HFFc6 (cell line): ENCODE data around the gene EARS2. TPM values are rescaled to one million over a fixed set of nuclear protein-coding genes. Genes with fewer than 3 reads are reported as not detected.

Experiments
- DNase-seq: peaks from one replicate; pipeline ENCODE4 v3.0.0-alpha.2; 2018
- H3K27ac Mint-ChIP-seq: 2 replicates; pipeline ENCODE4 v1.8.0; 2020; ENCODE audit warnings: mild to moderate bottlenecking, mixed read lengths
- H3K27me3 Mint-ChIP-seq: 2 replicates; pipeline ENCODE4 v1.8.0; 2021; ENCODE audit warnings: mild to moderate bottlenecking, moderate library complexity, mixed read lengths; ENCODE audit not compliant: insufficient read depth
- H3K36me3 Mint-ChIP-seq: 2 replicates; pipeline ENCODE4 v1.8.0; 2021; ENCODE audit warnings: low read depth, mixed read lengths
- H3K4me1 Mint-ChIP-seq: 2 replicates; pipeline ENCODE4 v1.8.0; 2020; ENCODE audit warnings: low read depth, mixed read lengths
- H3K4me3 Mint-ChIP-seq: 2 replicates; pipeline ENCODE4 v1.8.0; 2020; ENCODE audit warnings: mild to moderate bottlenecking, moderate library complexity, mixed read lengths
- H3K9me3 Mint-ChIP-seq: 2 replicates; pipeline ENCODE4 v1.8.0; 2020; ENCODE audit warnings: mild to moderate bottlenecking, mixed read lengths
- total RNA-seq, 6 experiments: library from RNA; stranded (reverse); fragmentation: NEBNext Ultra II Directional; extraction: Animal tissue kit (Norgen Biotek cat#: 25700); gene quantifications; 2 replicates in 1 of 6; 3 replicates in 5 of 6; pipeline ENCODE4 v1.2.3, GENCODE V29; 2021
- TF ChIP-seq, protein P1 (sequence below): fragments of 200-600 bp; sonication (generic); IDR thresholded peaks from 2 replicates; pipeline ENCODE4 v1.5.0; 2021; ENCODE audit warnings: antibody characterized with exemption, mild to moderate bottlenecking

EARS2 gene
- total RNA-seq, 6 experiments from 2014 or later, result 22.1 to 30.8 (median 27.0) TPM

DNA sequence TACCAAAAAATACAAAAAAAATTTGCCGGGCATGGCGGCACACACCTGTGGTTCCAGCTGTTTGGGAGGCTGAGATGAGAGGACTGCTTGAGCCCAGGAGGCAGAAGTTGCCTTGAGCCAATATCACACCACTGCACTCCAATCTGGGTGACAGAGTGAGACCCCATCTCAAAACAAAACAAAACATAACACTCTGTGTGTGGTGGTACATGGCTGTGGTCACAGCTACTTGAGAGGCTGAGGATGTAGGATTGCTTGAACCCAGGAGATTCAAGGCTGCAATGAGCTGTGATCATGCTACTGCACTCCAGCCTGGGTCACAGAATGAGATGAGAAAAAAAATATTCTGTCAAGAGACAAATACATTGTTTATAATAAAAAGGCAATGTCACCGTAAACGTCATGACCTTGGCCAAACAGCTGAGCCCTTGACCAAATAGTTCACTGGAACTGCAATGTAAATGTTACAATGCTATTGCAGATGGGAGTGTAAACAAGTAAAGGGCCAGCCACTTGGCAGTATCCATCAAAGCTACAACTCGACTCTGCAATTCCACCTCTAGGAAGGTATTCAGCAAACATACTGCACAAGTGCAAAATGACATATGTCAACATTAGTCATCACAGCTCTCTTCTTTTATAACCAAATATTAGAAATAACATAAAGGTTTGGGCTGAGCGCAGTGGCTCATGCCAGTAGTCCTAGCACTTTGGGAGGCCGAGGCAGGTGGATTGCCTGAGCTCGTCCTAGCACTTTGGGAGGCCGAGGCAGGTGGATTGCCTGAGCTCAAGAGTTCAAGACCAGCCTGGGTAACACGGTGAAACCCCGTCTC lies 16.9 kb downstream of the EARS2 start:
- Mint-ChIP-seq H3K27me3 (no peaks in the 10 kb centered on the region; the same call in 1 of the 2 replicates), H3K4me1 (peaks cover 31% of the 10 kb centered on the region), H3K27ac (peak overlapping the region; percentile 26; the same call in 1 of the 2 replicates), H3K4me3 (no peak overlapping the region), H3K9me3 (no peaks in the 10 kb centered on the region), H3K36me3 (peaks cover 12% of the 10 kb centered on the region; the same call in 1 of the 2 replicates)
- DNase-seq, result no peak
- TF ChIP-seq, protein P1, sequence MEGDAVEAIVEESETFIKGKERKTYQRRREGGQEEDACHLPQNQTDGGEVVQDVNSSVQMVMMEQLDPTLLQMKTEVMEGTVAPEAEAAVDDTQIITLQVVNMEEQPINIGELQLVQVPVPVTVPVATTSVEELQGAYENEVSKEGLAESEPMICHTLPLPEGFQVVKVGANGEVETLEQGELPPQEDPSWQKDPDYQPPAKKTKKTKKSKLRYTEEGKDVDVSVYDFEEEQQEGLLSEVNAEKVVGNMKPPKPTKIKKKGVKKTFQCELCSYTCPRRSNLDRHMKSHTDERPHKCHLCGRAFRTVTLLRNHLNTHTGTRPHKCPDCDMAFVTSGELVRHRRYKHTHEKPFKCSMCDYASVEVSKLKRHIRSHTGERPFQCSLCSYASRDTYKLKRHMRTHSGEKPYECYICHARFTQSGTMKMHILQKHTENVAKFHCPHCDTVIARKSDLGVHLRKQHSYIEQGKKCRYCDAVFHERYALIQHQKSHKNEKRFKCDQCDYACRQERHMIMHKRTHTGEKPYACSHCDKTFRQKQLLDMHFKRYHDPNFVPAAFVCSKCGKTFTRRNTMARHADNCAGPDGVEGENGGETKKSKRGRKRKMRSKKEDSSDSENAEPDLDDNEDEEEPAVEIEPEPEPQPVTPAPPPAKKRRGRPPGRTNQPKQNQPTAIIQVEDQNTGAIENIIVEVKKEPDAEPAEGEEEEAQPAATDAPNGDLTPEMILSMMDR, result no peak

DNA sequence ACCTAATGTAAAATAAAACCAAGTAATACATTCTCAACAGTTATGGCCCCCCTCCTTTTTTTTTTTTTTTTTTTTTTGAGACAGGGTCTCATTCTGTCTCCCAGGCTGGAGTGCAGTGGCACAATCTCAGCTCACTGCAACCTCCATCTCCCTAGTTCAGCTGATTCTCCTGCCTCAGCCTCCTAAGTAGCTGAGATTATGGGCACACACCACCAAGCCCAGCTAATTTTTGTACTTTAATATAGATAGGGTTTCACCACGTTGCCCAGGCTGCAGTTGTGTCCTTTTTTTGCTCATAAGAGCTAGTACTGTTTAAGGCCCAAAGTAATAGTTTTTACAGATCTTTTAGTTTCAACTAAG lies 18.3 kb downstream of the EARS2 start:
- H3K4me1 Mint-ChIP-seq, result peaks cover 31% of the 10 kb centered on the region
- H3K4me3 Mint-ChIP-seq, result no peak overlapping the region
- TF ChIP-seq, protein P1, result no peak
- no peaks in the 10 kb centered on the region for H3K9me3 Mint-ChIP-seq
- H3K27ac Mint-ChIP-seq, result peak overlapping the region; percentile 89
- peaks cover 16% of the 10 kb centered on the region; the same call in 1 of the 2 replicates for H3K36me3 Mint-ChIP-seq
- H3K27me3 Mint-ChIP-seq, result no peaks in the 10 kb centered on the region; the same call in 1 of the 2 replicates
- DNase-seq, result no peak

DNA sequence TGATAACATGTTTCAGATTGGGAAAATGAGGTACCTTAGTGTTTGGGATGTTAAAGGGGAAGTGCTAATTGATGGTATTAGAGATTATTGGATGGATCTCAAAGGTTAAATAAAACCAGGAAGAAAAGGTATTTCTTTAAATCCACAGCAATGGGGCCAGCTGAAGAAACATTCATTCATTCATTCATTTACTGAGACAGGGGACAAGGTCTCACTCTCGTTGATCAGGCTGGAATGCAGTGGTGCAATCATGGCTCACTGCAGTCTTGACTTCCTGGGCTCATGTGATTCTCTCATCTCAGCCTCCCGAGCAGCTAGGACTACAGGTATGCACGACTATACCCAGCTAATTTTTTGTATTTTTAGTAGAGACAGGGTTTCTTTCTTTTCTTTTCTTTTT lies 19.8 kb downstream of the EARS2 start:
- Mint-ChIP-seq H3K9me3 (no peaks in the 10 kb centered on the region), H3K27me3 (no peaks in the 10 kb centered on the region; the same call in 1 of the 2 replicates), H3K36me3 (peaks cover 16% of the 10 kb centered on the region; the same call in 1 of the 2 replicates), H3K27ac (peak overlapping the region; percentile 40), H3K4me1 (peaks cover 31% of the 10 kb centered on the region), H3K4me3 (no peak overlapping the region)
- no peak for DNase-seq
- TF ChIP-seq, protein P1, result no peak

DNA sequence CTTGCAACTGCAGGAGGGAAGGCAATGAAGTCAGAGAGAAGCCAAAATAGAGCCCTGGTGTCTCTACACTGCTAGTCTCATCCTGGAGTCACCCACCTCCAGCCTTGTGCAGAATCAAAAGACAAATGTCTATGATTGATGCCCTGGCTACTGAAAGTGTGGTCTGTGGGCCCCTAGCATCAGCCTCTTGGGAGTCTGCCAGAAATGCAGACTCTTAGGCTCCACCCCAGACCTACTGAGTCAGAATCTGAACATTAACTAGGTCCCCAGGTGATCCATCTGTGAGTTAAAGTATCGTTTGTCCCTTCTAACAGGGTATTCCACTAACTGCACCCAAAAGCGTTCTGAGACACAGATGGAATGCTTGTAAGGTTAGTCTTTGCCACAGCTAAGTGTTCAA lies 21.2 kb downstream of the EARS2 start:
- DNase-seq, result no peak
- TF ChIP-seq, protein P1, result no peak
- H3K27ac Mint-ChIP-seq, result no peak overlapping the region; the same call in 1 of the 2 replicates
- peaks cover 12% of the 10 kb centered on the region; the same call in 1 of the 2 replicates for H3K36me3 Mint-ChIP-seq
- H3K4me1 Mint-ChIP-seq, result peaks cover 31% of the 10 kb centered on the region
- H3K4me3 Mint-ChIP-seq, result no peak overlapping the region
- H3K9me3 Mint-ChIP-seq, result no peaks in the 10 kb centered on the region
- no peaks in the 10 kb centered on the region; the same call in 1 of the 2 replicates for H3K27me3 Mint-ChIP-seq

DNA sequence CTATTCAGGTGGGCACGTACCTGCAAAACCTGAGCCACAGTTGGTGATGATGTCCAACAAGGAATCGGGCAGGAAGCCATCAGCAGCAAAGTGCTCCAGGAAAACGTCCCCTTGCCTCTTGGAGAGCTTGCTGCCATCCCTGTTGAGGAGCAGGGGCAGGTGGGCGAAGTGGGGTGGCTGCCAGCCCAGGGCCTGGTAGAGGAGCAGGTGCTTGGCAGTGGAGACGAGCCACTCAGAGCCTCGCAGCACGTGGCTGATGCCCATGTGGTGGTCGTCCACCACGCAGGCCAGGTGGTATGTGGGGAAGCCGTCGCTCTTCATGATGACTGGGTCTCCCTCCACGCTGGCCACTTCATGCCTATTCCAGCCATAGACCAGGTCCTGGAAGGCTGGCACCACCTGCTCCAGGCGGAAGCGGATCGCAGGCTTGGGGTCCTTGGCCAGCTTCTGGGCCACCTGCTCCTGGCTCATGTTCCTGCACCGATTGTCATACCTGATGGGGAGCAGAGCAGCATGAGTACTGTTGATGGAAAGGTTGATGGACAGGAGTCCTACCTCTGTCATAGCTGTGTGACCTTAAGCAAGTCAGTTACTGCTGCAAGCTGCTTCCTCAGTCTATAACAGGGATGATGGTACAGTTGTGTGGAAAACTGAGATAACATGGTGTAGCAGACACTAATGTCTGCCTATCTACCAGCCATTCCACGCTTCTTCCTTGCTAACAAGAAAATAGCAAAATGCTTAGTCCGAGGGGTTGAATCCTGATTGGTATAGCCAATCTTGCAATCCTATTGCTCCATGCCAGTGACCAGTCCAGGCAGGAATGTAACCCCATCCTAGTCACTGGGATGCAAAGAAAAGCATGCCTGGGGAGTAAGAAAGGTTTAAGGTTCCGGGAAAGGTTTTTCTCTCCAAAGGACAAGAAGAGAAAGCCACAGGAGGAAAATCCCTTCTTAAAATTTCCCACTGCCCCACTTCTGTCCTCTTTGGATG lies 22.0 kb downstream of the EARS2 start:
- no peak overlapping the region; the same call in 1 of the 2 replicates for H3K27ac Mint-ChIP-seq
- no peak for DNase-seq
- TF ChIP-seq, protein P1, result no peak
- H3K36me3 Mint-ChIP-seq, result peaks cover 11% of the 10 kb centered on the region; the same call in 1 of the 2 replicates
- peaks cover 31% of the 10 kb centered on the region for H3K4me1 Mint-ChIP-seq
- no peaks in the 10 kb centered on the region for H3K27me3 Mint-ChIP-seq
- no peak overlapping the region for H3K4me3 Mint-ChIP-seq
- no peaks in the 10 kb centered on the region for H3K9me3 Mint-ChIP-seq
